GM19372 (cell line): Measurements from ENCODE around the gene ING3.

Experiments used
- ATAC-seq: cut with Tn5 transposase; IDR thresholded peaks from one replicate; pipeline ENCODE4 v1.9.1; 2021; ENCODE audit warnings: mild to moderate bottlenecking, low read depth, moderate library complexity; ENCODE audit not compliant: unreplicated experiment

Gene ING3

GRCh38 chr7:120950539-120951308, at the start of gene ING3:
TSS of gene ING3 (plus strand) at chr7:120950777. CDS start at chr7:120950897, 120 bp downstream.
- ATAC-seq = peak; percentile 94

GRCh38 chr7:120915314-120916105, 35.1 kb upstream of the ING3 start:
- ATAC-seq = no peak

- no peak for ATAC-seq
These were observed 34.5 kb upstream of the ING3 start for GRCh38 chr7:120916121-120916520.

GRCh38 chr7:120916538-120916937, 34.0 kb upstream of the ING3 start:
- ATAC-seq = no peak

- no peak for ATAC-seq
These were observed 31.1 kb upstream of the ING3 start for GRCh38 chr7:120919466-120919865.

- ATAC-seq = no peak
These were observed 30.5 kb upstream of the ING3 start for GRCh38 chr7:120920034-120920433.

- ATAC-seq = no peak
These were observed 29.8 kb upstream of the ING3 start for GRCh38 chr7:120920591-120921274.

GRCh38 chr7:120924837-120925236, 25.7 kb upstream of the ING3 start:
- ATAC-seq = no peak

- ATAC-seq = no peak
These were observed 25.2 kb upstream of the ING3 start for GRCh38 chr7:120925392-120925791.

GRCh38 chr7:120926943-120927346, 23.6 kb upstream of the ING3 start:
- ATAC-seq = no peak

- ATAC-seq = peak; percentile 70
These were observed 23.0 kb upstream of the ING3 start for GRCh38 chr7:120927454-120928103.

- no peak for ATAC-seq
These were observed 19.3 kb upstream of the ING3 start for GRCh38 chr7:120931243-120931642.

- ATAC-seq = no peak
These were observed 17.1 kb upstream of the ING3 start for GRCh38 chr7:120933475-120933874.

GRCh38 chr7:120939345-120939744, 11.2 kb upstream of the ING3 start:
- no peak for ATAC-seq

GRCh38 chr7:120941064-120941463, 9.5 kb upstream of the ING3 start:
- peak; percentile 62 for ATAC-seq

- ATAC-seq = no peak
These were observed 8.7 kb upstream of the ING3 start for GRCh38 chr7:120941856-120942255.

GRCh38 chr7:120942861-120943260, 7.7 kb upstream of the ING3 start:
- no peak for ATAC-seq

- no peak for ATAC-seq
These were observed 5.6 kb upstream of the ING3 start for GRCh38 chr7:120944826-120945562.

GRCh38 chr7:120947980-120948379, 2.6 kb upstream of the ING3 start:
- ATAC-seq = no peak

- ATAC-seq = no peak
These were observed 1.1 kb upstream of the ING3 start for GRCh38 chr7:120949393-120949911.
